NCI-H146 (cell line): ENCODE measurements around the gene MAN2C1.

Experiments
- DNase-seq: peaks from one replicate; lab custom pipeline; 2025; lab: John Stamatoyannopoulos, UW

The MAN2C1 gene

DNA sequence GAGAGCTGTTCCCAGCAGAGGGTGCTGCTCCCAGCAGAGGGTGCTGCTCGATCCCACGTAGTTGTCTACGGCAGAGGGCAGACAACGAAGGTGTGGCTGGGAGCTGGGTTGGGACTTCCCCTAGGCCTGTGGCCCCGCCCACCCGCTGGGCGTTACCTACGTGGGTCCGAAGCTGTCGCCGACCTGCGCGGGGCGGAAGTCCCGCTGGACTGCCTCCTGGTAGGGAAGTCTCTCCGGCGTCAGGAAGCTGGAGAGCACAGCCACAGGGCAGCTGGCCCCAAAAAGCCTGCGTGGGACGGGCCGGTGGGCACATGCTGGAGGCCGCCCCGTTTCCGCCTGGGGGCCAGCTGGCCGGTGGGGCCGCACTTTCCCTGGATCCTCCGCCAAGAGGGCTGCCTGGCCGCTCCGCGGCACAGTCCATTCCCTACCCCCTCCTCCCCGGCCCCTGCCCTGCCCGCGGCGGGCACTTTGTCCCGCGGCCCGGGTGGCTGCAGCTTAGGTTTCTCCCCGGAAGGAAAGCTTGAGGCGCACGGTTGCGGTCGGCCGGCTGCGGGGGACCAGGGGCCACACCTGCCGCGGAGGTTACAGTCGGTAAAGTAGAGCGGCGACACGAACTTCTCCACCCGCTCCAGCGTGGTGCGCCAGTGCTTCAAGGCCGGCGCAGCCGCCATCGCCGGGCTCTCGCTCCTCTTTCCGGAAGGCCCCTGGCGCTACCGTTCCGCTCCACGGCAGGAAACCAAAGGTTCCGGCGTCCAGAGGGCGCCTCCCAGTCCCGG, at the start of gene MAN2C1:
Gene MAN2C1 (minus strand): TSS at position 695 of the 776 bp plus-strand sequence. CDS start 24 bp downstream, at position 671.
- DNase-seq = peak; percentile 96

DNA sequence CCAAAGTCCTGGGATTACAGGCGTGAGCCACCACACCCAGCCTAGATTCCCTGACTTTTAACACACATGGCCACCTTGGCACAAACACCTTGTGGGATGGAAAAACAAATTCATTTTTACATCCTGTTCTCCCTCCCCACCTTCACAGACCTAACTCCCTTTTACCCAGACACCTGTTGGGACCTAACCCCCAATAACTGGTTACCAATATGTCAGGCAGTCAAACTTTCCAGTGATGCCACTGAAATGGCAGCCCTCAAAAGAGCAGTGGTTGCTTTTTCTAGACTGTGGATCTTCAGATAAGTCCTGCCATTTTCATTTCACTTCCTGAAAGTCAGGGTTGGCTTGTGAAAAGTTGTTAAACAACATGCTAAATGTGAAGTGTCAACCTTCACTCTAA, 48.2 kb upstream of the MAN2C1 start:
- no peak for DNase-seq

DNA sequence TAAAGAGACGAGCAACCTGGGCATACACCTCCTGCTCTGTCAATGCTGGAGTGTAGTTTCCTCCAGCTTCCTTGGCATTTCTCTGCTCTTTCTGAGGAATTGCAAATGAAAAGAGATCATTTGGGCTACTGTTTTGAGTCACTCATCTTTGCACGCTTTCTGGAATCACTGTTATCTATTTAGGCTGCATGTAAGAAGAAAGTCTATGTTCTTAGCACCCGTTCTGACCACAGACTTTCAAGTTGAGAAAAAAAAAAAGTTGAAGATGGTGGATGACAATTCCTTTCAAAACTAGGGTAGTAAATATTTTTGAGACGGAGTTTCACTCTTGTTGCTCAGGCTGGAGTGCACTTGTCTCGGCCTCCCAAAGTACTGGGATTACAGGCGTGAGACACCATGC, 41.8 kb upstream of the MAN2C1 start:
- no peak for DNase-seq

DNA sequence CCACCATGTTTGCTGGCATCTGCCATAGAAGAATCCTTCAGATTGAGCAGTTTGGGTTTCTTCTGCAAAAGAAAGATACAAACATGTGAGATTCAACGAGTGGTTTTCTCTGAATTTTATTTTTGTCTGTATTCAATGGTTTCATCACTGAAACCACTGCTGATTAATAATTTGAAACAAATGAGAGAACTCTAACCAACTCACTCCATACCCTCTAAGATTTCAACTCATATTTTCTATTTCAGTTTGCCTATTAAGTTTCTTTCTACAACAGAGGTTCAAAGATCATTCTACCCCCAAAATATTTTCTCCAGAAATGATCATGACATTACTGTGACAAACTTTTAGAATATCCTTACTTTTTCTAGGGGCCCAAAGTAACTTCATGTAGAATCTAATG, 38.7 kb upstream of the MAN2C1 start:
- DNase-seq = no peak

DNA sequence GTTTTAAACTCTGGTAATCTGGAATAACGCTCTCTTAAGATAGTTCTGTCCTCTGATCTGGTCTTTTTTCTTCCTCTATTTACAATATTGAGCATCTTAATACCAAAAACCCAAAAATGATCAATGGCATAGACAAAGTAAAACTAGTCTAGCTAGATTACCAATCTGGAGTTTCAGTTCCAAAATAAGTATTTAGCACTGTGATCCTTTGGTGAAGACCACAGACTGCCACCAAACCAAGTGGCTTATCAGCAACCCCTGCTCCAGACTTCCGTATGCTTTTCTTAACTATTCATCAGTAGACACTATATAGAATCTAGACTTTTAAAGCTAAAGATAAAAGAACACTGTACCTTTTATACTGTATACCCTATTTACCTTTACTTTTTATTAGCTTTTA, 35.5 kb upstream of the MAN2C1 start:
- DNase-seq = no peak

DNA sequence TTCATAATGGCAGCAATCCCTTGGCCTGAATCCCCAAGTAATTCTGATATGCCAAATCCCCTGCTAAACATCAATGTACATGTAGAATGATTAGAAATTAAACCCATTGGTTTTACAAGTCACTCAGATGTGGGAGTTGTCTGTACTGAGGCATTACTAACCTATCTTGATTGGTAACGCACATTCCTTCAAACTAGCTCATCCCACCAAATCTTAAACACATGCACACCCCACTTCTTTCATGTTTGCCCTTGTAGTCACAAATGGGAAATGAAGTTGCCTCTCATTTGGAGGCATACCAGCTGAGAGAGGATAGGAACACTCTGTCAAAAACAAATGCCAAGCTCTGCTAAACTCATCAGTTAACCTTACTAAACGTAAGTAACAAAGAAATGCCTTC, 29.1 kb upstream of the MAN2C1 start:
- DNase-seq = no peak

DNA sequence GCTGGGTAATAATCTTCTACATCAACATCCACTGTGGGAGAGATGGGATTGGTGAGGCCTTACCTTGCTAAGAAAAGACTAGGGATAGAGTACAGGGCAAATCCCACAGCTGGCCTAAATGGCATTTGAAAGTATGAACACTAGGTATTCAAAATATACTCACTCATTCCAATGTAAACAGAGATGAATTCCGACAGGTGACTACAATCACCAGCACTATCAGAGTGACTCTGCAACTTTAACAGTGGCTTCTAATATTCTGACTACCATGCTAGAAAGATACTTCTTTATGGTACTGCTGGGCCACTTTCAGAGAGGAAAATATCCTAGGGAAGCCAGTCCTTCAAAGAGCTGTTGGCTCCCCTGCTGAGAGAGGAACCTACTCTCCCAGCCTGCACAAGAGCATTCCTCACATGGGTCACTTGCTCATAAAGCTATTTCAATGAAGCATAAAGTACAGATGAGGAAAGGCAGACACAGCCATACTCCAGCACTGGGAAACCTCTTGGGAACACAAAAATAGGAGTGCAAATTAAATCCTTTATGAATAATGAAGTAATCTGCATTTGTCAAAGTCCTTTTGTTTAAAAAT, 21.5 kb upstream of the MAN2C1 start:
- DNase-seq = no peak

DNA sequence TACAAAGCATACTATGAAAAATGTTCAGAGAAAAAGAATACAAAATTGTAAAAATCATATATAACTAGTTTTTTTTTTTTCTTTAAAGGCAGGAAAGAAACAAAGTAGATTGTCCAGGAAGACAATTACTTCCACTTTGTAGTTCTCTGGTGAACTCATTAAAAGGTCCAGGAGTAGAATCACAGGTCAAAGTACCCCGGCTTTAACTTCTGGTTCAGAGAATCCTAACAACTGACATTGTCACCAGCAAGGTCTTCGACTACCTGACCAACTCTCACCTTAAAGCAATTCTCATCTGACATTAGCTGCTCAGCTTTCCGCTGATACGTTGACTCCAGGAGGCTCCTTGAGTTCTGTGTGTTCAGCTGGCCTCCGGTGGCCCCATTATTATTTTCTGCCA, 15.6 kb upstream of the MAN2C1 start:
- DNase-seq = peak; percentile 79

DNA sequence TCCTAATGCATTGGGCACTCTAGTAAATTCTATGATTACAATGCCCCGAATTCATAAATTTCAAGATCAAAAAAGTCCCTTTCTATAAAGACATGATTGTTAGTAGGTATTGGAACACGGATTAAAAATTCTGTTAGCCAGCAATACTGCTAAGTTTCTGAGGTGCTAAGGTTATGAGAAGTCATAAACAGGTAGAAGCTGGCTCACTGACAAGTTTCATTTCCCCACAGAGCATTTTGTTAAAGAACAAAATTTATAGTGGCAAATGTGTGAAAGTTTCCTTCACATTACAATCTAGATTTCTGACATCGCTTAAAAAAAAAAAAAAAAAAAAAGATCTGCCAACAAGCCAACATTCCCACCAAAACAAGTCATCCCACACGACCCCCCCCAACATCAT, 12.4 kb upstream of the MAN2C1 start:
- no peak for DNase-seq

DNA sequence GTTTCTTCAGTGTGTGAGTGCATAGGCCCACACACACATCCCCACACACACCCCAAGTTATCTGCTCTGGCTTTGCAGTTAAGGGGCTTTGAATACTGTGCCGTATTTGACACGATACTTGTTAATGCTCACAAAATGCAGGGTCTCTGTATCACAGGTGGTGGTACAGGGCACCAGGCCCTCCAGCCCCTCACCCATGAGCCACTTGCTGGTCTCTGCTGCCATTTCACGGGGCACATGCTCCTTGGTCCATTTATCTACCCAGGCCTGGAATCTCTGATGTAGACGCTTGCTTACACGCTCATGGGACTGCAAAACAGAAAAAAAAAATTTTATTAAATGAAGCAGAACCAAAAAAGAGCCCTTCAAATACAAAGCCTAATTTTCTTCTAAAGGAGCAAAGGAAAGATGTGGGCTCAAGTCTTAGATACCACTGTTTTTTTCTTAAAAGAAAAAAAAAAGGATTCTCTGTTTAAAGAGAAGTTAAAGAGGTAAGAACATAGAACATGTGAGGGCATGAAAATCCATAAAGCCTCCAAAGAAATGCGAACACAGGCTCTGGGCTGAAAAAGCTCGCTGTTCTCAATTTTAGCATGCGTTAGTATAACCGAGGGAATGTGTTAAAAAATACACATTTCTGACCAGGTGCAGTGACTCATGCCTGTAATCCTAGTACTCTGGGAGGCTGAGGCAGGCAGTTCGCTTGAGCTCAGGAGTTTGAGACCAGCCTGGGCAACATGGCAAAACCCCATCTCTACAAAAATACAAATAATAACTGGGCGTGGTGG, 3.7 kb upstream of the MAN2C1 start:
- no peak for DNase-seq

DNA sequence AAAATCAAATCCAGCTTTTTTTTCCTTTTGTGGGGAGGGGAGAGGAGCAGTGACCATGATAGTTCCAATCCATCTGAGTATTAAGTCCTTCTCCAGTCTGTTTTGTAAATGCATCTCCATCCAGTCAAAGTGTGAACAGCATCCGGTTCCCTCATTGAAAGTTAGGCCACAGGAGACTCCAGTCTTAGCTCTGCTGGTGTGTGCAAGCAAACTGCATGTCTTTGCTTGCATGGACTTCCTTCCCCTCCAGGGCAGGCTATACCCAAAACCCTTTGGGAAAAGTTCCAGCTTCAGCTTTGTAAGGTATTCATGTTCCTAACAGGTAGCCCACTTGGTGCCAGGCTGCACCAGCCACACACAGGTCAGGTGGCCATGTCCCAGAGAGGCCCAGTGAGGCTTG, 3.1 kb upstream of the MAN2C1 start:
- DNase-seq = no peak

DNA sequence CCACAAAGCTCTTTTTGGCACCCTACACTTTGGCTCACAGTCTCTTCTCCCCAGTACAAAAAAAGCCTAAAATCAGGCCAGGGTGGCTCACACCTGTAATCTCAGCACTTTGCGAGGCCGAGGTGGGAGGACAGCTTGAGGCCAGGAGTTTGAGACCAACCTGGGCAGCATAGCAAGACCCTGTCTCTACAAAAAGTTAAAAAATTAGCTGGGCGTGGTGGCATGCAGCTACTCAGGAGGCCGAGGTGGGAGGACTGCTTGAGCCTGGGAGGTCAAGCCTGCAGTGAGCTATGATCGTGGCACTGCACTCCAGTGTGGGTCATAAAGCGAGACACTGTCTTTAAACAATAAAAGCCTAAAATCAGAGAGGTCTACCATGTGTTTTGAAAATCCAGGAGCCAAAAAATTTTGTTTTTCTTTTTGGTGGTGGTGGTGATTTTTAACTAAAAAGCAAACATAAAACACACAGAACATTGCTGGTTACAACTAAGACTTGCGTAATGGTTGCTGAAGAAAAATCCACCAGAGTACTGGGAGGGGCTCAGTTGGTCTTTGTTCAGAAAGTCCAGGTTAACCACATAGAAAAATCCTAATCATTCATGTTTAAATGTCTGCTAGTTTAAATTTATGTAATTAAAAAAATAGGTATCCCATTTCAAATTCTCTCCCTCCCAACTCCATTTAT, 1.6 kb upstream of the MAN2C1 start:
- no peak for DNase-seq

DNA sequence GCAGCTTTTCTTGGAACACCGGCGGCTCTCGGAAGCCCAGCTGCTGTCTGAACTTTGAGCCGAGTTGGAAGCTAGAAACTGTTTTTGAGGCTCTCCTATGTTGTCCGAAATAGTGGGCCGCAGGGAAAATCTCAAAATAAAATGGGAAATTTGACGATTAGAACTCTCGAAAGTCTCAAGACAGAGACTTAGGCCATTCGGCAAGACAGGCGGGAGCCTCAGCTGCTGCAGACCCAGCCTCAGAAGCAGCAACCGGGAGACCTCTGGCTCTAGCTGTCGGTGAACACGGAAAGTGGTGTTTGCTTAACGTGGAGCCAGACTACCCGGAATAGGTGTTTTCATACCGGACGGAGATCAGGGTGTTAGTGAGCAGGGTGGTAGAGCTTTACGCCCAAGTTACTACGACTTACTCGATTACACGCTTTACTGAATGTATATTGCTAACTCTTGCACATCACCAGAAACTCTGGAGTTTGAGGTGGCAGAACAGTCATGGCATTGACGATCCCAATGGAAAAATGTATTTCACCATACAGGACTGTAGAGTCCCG, 357 bp upstream of the MAN2C1 start:
- DNase-seq = no peak

DNA sequence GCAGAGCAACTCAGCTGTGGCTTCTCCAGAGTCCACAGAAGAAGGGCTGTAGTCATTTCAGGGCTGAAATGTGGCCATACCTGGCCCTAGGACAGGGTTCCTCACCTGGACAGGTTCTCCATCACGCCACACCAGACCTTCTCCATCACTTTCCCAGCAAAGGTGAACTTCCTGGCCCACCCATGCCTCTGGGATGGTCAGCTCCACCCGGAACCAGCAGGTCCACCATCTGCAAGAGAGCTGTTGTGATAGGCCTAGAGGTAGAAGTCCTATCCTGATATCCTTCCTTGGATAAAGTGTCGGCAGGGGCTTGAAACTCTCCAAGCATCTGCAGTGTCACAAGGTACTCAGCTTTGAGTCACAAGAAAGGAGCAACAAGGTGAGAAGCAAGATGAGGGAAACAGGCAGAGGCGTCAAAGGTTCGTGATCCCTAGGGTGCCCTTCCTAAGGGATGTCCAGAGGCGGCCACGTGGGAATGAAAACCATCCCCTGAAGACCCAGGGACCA, 948 bp downstream of the MAN2C1 start:
- no peak for DNase-seq

DNA sequence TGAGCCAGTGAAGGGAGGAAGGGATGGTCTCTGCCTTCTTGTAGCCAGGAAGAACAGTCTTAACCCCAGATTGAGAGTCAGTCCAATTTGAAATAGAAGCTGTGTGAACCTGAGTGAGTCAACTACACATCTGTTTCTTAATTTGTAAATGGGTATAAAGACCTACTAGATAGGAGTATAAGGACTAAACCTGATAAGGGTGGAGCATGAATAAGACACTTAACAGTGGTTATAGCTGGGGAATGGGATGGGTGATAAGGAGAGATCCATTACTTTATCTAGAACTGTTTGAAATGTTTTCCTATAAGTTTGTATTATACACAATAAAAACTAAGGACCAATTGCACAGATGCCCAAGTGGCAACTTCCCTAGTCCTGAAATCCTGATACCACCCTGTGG, 1.4 kb downstream of the MAN2C1 start:
- DNase-seq = no peak

DNA sequence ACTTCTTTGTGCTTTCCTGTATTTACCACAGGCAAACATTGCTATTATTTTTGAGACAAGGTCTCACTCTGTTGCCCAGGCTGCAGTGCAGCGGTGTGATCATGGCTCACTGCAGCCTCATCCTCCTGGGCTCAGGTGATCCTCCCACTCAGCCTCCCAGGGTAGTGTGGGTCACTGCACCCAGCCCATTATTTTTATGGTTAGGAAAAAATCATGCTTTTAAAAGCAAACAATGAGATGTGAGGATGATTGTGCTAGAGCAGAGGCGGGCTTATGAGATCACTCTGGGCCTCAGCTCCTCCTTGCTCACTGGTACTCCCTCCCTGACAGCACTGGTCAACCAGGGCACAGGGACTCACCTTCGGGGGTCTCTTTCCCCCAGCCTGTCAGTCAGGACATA, 2.2 kb downstream of the MAN2C1 start:
- no peak for DNase-seq

DNA sequence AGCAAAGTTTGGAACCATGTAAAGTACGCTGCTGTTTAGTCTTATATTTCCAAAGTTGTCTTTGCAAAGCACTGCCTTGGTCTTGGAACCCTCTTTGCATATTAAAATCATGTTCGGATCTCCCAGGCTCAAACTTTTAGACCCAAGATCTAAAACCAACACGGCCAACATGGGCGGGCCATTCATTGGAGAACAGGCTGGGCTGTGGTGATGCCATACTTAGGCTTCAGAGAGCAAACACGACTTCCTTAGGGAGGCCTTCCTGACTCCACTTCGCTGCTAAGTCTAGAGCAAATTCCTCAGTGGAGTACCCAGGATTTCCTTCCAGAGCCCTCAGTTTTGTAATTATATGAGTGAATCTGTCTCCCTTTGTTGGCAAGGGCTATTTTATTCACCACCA, 3.5 kb downstream of the MAN2C1 start:
- DNase-seq = no peak

DNA sequence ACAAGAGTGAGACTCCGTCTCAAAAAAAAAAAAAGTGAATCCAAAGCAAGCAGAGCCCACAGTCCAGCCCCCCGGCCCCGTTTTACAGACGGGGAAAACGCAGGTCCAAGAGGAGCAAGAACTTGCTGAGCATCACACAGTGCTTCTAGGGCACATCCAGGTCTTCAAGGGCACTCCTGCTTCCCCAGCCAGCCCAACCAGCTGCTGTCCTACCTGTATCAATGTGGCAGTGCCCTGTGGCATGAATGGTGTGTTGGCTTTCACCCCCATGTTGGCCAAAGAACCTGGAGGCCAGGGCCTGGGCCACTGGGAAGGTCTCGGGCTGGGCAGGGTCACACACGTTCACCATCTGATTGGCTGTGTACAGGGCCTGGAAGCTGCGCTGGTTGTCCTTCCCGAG, 4.6 kb downstream of the MAN2C1 start:
- no peak for DNase-seq

DNA sequence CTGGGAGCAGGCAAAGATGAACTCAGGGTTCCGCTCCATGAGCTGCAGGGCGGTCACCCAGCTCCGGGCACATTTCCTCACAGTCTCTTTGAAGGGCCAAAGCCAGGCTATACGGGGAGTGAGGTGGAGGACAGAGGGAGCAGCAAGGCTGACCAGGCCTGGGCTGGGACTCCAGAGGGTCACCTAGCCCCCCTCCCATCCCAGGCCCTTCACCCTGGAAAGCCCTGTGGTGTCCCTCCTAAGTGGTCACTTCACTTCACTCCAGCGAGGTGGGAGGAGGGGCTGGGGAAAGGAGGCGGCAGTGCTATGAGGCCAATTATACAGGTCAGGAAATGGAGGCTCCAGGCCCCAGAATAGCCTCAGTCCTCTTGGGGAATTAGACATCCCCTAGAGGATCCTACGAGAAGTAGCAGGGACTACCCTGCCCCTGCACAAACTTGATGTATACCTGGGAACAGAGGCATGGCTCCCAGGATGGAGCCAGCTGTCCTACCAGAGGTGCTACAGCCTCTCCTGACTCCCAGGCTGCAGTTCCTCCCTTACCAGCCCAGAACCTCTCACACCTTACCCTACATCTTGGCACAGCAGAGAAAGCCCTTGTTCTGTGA, 5.7 kb downstream of the MAN2C1 start:
- DNase-seq = no peak

DNA sequence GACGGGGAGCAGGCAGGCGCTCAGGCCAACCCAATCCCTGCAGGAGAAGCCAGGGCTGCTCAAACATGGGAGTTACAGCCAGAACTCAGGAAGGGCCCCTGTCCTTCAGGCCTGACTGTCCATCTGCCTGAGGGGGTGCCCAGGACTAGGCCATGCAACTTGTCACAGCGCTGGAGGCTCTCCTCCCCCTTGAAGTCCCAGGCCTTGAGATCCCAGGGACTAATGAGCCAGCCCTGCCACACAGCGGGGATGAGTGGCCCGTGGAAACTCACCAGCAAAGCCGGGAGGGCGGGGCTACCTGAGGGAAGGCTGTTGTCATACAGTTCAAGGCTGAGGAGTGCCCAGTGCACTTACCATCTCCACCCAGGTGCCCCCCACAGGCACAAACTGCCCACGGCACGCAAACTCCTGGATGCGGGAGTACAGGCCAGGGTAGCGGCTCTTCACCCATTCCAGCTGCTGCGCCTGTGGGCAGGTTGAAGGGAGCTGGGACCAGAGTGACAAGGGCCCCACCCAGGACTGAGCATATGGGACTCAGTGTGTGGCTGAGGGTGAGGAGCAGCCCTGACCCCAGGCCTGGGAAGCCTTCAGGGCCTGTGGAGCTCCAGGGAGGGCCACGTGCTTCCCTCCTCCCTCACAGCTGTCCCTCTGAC, 6.3 kb downstream of the MAN2C1 start:
- DNase-seq = no peak

DNA sequence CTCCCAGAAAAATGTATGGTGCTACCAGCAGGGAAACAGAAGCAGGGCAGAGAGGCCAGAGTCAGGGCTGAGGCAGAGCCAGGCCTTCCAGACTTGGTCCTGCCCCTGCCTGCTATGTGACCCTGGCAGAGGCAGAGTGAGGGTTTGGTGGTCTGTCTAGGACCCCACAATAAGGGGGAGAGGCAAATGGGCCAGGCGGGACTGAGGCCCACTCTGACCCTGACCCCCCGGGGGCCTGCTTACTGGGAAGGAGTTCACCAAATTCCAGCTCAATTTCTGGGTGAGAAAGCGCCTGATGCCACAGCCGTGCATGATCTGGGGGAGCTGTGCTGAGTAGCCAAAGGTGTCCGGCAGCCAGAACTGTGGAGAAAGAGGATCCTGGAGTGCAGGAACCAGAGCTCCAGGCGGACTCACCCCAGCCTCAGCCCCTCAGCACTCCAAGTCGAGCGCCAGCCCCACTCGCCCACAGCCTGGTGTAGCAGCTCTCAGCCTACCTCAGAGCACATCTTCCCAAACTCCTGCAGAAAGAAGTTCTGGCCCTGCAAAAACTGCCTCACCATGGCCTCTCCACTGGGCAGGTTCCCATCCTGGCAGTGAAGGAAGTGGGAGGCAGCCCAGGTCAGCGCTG, 6.9 kb downstream of the MAN2C1 start:
- no peak for DNase-seq
